Caco-2 (cell line): Measurements from ENCODE around the gene PPFIBP2. TPM values are rescaled to one million over a fixed set of nuclear protein-coding genes. Genes with fewer than 3 reads are reported as not detected.

Experiments
- BruUV-seq: library from RNA; stranded (reverse); fragments of 400-500 nt; replicated peaks from 2 replicates; lab custom pipeline; 2021; lab: Mats Ljungman, UMichigan
- CTCF ChIA-PET: fragments of 300-600 bp; sonication (Branson Sonifier 250); formaldehyde crosslinking; loops from one replicate; lab custom pipeline; 2022; ENCODE audit warnings: antibody characterized with exemption; lab: Charles Lee
- POLR2A ChIA-PET: fragments of 300-600 bp; sonication (Branson Sonifier 250); formaldehyde crosslinking; loops from one replicate; lab custom pipeline; 2022; ENCODE audit warnings: antibody characterized with exemption; lab: Charles Lee
- DNase-seq, 2 experiments: peaks; one replicate each; pipeline versions ENCODE4 v3.0.0 to v3.0.0-alpha.2; 2020 to 2022
- H3K27me3 ChIP-seq: replicated peaks from 2 replicates; pipeline ENCODE4 v1.6.0; 2011; ENCODE audit warnings: low read length; ENCODE audit not compliant: control insufficient read depth, insufficient read depth
- H3K36me3 ChIP-seq: 2 replicates; pipeline ENCODE4 v1.5.1; 2011; ENCODE audit warnings: low read length; ENCODE audit not compliant: control insufficient read depth, insufficient read depth
- H3K4me1 ChIP-seq: fragments of 250-450 bp; sonication (Bioruptor Pico); 2 replicates; pipeline ENCODE4 v1.5.1; 2020; ENCODE audit warnings: mild to moderate bottlenecking
- H3K4me3 ChIP-seq: 2 replicates; pipeline ENCODE4 v1.5.1; 2011; ENCODE audit warnings: low read depth, mild to moderate bottlenecking, control low read depth, low read length
- H3K9me3 ChIP-seq: fragments of 250-450 bp; sonication (Bioruptor Pico); 2 replicates; pipeline ENCODE4 v1.5.1; 2020; ENCODE audit warnings: mild to moderate bottlenecking, moderate library complexity
- H3K27ac Mint-ChIP-seq: one replicate; pipeline ENCODE4 v1.8.0; 2022; ENCODE audit warnings: mixed read lengths; ENCODE audit not compliant: unreplicated experiment
- H3K27me3 Mint-ChIP-seq: one replicate; pipeline ENCODE4 v1.8.0; 2022; ENCODE audit warnings: mixed read lengths; ENCODE audit not compliant: insufficient read depth, unreplicated experiment
- H3K36me3 Mint-ChIP-seq: one replicate; pipeline ENCODE4 v1.8.0; 2022; ENCODE audit warnings: mild to moderate bottlenecking, mixed read lengths; ENCODE audit not compliant: insufficient read depth, unreplicated experiment
- H3K4me1 Mint-ChIP-seq: one replicate; pipeline ENCODE4 v1.8.0; 2022; ENCODE audit warnings: low read depth, mixed read lengths; ENCODE audit not compliant: unreplicated experiment
- H3K4me3 Mint-ChIP-seq: one replicate; pipeline ENCODE4 v1.8.0; 2022; ENCODE audit warnings: mild to moderate bottlenecking, moderate library complexity, mixed read lengths; ENCODE audit not compliant: unreplicated experiment
- H3K9me3 Mint-ChIP-seq: one replicate; pipeline ENCODE4 v1.8.0; 2022; ENCODE audit warnings: mixed read lengths; ENCODE audit not compliant: unreplicated experiment
- CTCF ChIP-seq, 2 experiments: fragments of 200-600 bp in 1 of 2; IDR thresholded peaks; 1 replicate in 1 of 2; 2 replicates in 1 of 2; pipeline versions ENCODE4 v1.5.1 to v1.8.0; 2011 to 2022; ENCODE audit warnings: antibody characterized with exemption in 1 of 2, control low read depth in 1 of 2, inconsistent platforms in 1 of 2, low read depth in 1 of 2, low read length in 1 of 2, mild to moderate bottlenecking in 1 of 2, moderate library complexity in 1 of 2; ENCODE audit not compliant: insufficient read depth in 1 of 2, severe bottlenecking in 1 of 2, unreplicated experiment in 1 of 2
- intact Hi-C: fragments of 100-400 bp; cut with micrococcal nuclease; formaldehyde crosslinking; loops from one replicate; pipeline ENCODE4 v1.10.0; 2022; ENCODE audit not compliant: unreplicated experiment
- total RNA-seq: library from RNA; stranded (reverse); gene quantifications from 2 replicates; pipeline ENCODE4 v1.2.3, GENCODE V29; 2022

PPFIBP2 gene
- total RNA-seq, 1 experiment from 2014 or later = 72.5 TPM

GRCh38 chr11:7621090-7621489 lies 107.3 kb downstream of the PPFIBP2 start:
- no peaks in the 10 kb centered on the region for H3K9me3 ChIP-seq
- H3K27me3 Mint-ChIP-seq = no peaks in the 10 kb centered on the region
- H3K36me3 ChIP-seq = peaks cover 14% of the 10 kb centered on the region
- no peak overlapping the region for H3K4me3 Mint-ChIP-seq
- no peak overlapping the region for H3K27ac Mint-ChIP-seq
- no peaks in the 10 kb centered on the region for H3K27me3 ChIP-seq
- H3K4me3 ChIP-seq = no peak overlapping the region
- ChIA-PET CTCF (no interaction called here), POLR2A (no interaction called here)
- intact Hi-C loops = no loop called here
- TF ChIP-seq CTCF (IDR thresholded peaks at IDR 0.05; ENCODE audit: insufficient read depth in 1 of 2, low read depth in 1 of 2, low read length in 1 of 2, severe bottlenecking in 1 of 2, unreplicated experiment in 1 of 2) = no peak
- H3K4me1 Mint-ChIP-seq = peaks cover 15% of the 10 kb centered on the region
- peaks cover 74% of the 10 kb centered on the region for H3K36me3 Mint-ChIP-seq
- no peaks in the 10 kb centered on the region for H3K9me3 Mint-ChIP-seq
- no TSS peak for BruUV-seq
- H3K4me1 ChIP-seq = no peaks in the 10 kb centered on the region
- no peak for DNase-seq

- CTCF ChIA-PET = interaction anchor here (1.3 kb wide), 1 partner anchor 16 kb away, joined by 5 read pairs; no protein-coding TSS in a partner anchor
- H3K36me3 Mint-ChIP-seq = peaks cover 74% of the 10 kb centered on the region
Observed at GRCh38 chr11:7621554-7621953, 107.8 kb downstream of the PPFIBP2 start.

GRCh38 chr11:7622721-7623120 lies 108.9 kb downstream of the PPFIBP2 start:
- Histone ChIP-seq H3K27me3 (no peaks in the 10 kb centered on the region), H3K36me3 (peaks cover 15% of the 10 kb centered on the region), H3K4me3 (no peak overlapping the region), H3K4me1 (no peaks in the 10 kb centered on the region), H3K9me3 (no peaks in the 10 kb centered on the region)
- Mint-ChIP-seq H3K27me3 (no peaks in the 10 kb centered on the region), H3K4me3 (no peak overlapping the region), H3K36me3 (peaks cover 75% of the 10 kb centered on the region), H3K4me1 (peaks cover 8% of the 10 kb centered on the region), H3K27ac (no peak overlapping the region), H3K9me3 (no peaks in the 10 kb centered on the region)
- intact Hi-C loops = no loop called here
- ChIA-PET CTCF (interaction anchor here (0.7 to 1.3 kb wide), 2 partner anchors 17 to 51 kb away, joined by 3 to 5 read pairs; no protein-coding TSS in a partner anchor), POLR2A (interaction anchor here (0.6 kb wide), 1 partner anchor 72 kb away, joined by 3 read pairs; no protein-coding TSS in a partner anchor)
- TF ChIP-seq CTCF (IDR thresholded peaks at IDR 0.05; ENCODE audit: insufficient read depth in 1 of 2, low read depth in 1 of 2, low read length in 1 of 2, severe bottlenecking in 1 of 2, unreplicated experiment in 1 of 2) = no peak
- no peak for DNase-seq
- BruUV-seq = no TSS peak

More at GRCh38 chr11:7621554-7621953, 107.8 kb downstream of the PPFIBP2 start:
- DNase-seq = no peak
- BruUV-seq = no TSS peak
- Mint-ChIP-seq H3K4me1 (peaks cover 10% of the 10 kb centered on the region), H3K27ac (no peak overlapping the region), H3K27me3 (no peaks in the 10 kb centered on the region), H3K4me3 (no peak overlapping the region), H3K9me3 (no peaks in the 10 kb centered on the region)
- Histone ChIP-seq H3K9me3 (no peaks in the 10 kb centered on the region), H3K27me3 (no peaks in the 10 kb centered on the region), H3K36me3 (peaks cover 14% of the 10 kb centered on the region), H3K4me3 (no peak overlapping the region), H3K4me1 (no peaks in the 10 kb centered on the region)
- intact Hi-C loops = no loop called here
- no peak for TF ChIP-seq CTCF (IDR thresholded peaks at IDR 0.05; ENCODE audit: insufficient read depth in 1 of 2, low read depth in 1 of 2, low read length in 1 of 2, severe bottlenecking in 1 of 2, unreplicated experiment in 1 of 2)
- POLR2A ChIA-PET = no interaction called here
